Measurements from ENCODE around the gene HDAC9.
A peak's percentile ranks its signal among the peaks of the same experiment; 100 is the strongest.

The HDAC9 gene

DNA sequence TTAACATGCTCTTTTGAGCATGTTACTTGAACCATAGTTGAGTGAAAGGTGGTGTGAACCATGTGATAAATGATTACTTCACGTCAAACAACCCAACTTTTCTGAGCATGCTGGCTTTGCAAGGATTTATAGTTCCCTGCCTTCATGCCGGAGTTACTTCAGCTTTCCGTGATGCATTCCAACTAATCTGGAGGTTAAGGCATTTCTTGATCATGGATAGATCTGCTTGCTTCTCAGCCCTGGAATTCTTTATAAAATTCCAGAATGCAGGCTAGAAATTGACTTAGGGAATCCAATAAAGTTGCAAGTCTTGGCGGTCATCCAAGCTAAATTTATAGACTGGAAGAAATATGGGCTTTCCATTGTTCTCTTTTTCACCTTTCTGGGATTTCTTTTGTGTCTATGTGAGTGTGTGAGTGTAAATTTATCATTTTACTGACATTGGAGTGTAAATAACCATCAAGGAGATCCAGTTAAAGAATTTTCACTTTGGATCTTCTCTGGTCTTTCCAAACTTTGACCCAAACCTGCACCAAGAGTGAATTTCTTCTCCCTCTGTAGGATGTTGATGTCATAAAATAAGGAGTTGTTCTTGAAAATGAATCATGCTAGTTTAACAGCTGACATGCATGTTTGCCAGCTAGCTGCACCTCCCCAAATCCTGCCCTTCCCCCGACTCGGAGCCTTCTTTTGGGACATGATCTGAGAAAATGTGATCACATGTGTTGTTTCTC lies 332.9 kb downstream of the HDAC9 start:
- H3K27ac ChIP-seq = no peak overlapping the region
- TF ChIP-seq, protein P1, sequence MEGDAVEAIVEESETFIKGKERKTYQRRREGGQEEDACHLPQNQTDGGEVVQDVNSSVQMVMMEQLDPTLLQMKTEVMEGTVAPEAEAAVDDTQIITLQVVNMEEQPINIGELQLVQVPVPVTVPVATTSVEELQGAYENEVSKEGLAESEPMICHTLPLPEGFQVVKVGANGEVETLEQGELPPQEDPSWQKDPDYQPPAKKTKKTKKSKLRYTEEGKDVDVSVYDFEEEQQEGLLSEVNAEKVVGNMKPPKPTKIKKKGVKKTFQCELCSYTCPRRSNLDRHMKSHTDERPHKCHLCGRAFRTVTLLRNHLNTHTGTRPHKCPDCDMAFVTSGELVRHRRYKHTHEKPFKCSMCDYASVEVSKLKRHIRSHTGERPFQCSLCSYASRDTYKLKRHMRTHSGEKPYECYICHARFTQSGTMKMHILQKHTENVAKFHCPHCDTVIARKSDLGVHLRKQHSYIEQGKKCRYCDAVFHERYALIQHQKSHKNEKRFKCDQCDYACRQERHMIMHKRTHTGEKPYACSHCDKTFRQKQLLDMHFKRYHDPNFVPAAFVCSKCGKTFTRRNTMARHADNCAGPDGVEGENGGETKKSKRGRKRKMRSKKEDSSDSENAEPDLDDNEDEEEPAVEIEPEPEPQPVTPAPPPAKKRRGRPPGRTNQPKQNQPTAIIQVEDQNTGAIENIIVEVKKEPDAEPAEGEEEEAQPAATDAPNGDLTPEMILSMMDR (IDR thresholded peaks at IDR 0.05) = no peak
- no peak for TF ChIP-seq ZFX (IDR thresholded peaks at IDR 0.05; ENCODE audit: borderline replicate concordance)

GRCh38 chr7:18828994-18829857 lies 333.7 kb downstream of the HDAC9 start:
- H3K27ac ChIP-seq = no peak overlapping the region
- TF ChIP-seq, protein P1 (IDR thresholded peaks at IDR 0.05) = no peak
- TF ChIP-seq ZFX (IDR thresholded peaks at IDR 0.05; ENCODE audit: borderline replicate concordance) = no peak

DNA sequence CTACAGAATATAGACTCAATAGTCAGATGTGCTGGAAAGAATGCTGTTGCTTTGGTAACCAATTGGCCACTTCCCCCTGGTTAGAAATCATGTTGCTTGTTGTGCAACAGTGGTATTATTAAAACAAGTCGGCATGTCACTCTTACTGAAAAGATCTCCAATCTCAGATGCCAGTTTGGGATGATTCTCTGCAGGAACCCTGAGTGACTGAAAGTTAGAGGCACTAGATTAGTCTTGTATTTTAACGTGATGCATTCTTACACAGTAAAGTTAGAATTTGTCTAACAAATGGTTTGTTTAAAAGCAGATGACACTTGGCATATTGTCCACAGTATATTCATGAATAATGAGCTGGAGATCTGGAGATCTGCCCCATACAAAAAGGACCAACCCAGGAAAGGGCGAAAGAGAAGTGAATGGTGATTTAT lies 334.3 kb downstream of the HDAC9 start:
- TF ChIP-seq, protein P1 (IDR thresholded peaks at IDR 0.05) = no peak
- no peak for TF ChIP-seq ZFX (IDR thresholded peaks at IDR 0.05; ENCODE audit: borderline replicate concordance)

GRCh38 chr7:18831419-18831818 lies 335.9 kb downstream of the HDAC9 start:
- no peak overlapping the region for H3K27ac ChIP-seq
- TF ChIP-seq, protein P1 (IDR thresholded peaks at IDR 0.05) = no peak
- no peak for TF ChIP-seq ZFX (IDR thresholded peaks at IDR 0.05; ENCODE audit: borderline replicate concordance)

More for the DNA sequence above, 334.3 kb downstream of the HDAC9 start:
- H3K27ac ChIP-seq = no peak overlapping the region

DNA sequence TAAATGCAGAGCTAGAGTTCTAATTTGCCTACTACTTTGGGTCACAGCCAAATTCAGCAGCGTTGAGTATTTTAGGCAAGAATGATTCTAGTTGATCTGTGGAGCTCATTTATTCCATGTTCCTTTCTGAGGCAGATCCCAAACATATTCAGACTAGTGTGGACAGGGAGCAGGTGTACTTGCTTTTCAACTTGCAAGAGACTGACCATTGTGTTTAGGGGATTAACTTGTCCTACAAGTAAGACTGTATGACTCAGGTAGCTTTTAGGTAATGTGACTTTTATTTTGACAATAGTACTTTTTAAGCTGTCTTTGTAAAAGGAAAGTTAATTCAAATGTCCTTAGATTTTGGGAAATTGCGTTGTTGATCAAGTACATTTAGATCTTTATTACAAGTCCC lies 336.4 kb downstream of the HDAC9 start:
- no peak overlapping the region for H3K27ac ChIP-seq
- no peak for TF ChIP-seq ZFX (IDR thresholded peaks at IDR 0.05; ENCODE audit: borderline replicate concordance)
- TF ChIP-seq, protein P1 (IDR thresholded peaks at IDR 0.05) = no peak

DNA sequence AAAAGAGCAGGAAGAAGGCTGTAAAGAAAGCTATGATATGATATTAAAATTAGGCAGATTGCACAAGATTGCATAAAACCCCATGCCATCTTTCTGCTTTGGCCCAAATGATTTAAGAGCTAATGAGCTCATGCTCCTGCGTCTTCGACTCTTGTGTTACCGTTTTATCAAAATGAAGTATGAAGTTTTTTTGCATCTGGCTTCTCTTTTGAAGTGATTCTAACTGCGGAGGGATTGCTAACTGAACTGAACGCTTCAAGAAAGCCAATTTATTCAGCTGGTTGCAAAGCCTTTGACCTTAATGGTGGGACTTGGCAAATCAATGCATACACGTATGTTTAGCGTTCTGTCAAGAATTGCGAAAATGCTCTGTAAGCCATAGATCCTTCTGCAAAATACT lies 339.0 kb downstream of the HDAC9 start:
- TF ChIP-seq ZFX (IDR thresholded peaks at IDR 0.05; ENCODE audit: borderline replicate concordance) = no peak
- TF ChIP-seq, protein P1 (IDR thresholded peaks at IDR 0.05) = no peak

More for the DNA sequence above, 339.0 kb downstream of the HDAC9 start:
- H3K27ac ChIP-seq = peak overlapping the region; percentile 58

Measured in 22Rv1 (cell line).